IMR-90 (cell line): ENCODE data around the gene GTF2F2.

Source experiments
- MXI1 ChIP-seq: IDR thresholded peaks from 2 replicates; pipeline ENCODE4 v1.6.1; 2012; ENCODE audit warnings: low read depth, mild to moderate bottlenecking, low read length, moderate library complexity, borderline replicate concordance
- RFX5 ChIP-seq: IDR thresholded peaks from 2 replicates; pipeline ENCODE4 v1.8.0; 2012; ENCODE audit warnings: low read depth, mild to moderate bottlenecking, low read length, moderate library complexity
- TF ChIP-seq, protein P1 (sequence below): conservative IDR thresholded peaks from 2 replicates; pipeline ENCODE4 v1.5.1; 2012; ENCODE audit warnings: mild to moderate bottlenecking, low read depth, low read length, improper control_type of control experiment

DNA sequence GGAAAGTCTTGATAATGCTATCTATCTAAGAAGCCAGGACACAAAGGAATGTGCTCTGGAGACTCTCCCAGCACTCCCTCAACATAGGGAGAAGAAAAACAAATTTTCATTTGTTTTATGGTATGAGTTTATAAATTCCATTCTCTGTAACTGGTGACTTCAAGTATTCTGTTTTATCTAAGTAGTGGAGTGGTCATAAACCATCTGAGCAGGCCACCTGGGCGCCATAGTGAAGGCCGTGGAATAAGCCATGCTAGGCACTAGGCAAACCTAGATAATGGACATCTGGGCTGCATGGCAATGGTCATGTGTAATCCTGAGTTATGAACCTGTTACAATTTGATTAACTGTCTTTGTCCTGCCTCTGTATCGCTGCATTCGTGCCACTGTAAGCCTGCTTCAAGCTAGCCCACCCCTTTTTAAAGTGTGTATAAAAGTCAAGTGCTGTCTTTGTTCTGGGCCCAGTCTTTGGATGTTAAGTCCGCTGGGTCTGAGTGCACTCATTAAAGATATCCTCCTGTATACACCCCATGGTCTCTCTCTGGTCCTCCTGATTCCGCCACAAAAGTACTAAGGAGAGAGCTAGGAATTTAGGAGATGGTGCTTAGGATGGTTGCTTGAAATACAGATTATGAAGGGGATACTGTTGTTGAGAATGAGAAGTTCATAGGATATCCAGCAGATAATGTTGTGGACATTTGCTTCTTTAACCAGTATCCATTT, 13.2 kb downstream of the GTF2F2 start:
- TF ChIP-seq RFX5 (no peak), MXI1 (no peak)
- TF ChIP-seq, protein P1, sequence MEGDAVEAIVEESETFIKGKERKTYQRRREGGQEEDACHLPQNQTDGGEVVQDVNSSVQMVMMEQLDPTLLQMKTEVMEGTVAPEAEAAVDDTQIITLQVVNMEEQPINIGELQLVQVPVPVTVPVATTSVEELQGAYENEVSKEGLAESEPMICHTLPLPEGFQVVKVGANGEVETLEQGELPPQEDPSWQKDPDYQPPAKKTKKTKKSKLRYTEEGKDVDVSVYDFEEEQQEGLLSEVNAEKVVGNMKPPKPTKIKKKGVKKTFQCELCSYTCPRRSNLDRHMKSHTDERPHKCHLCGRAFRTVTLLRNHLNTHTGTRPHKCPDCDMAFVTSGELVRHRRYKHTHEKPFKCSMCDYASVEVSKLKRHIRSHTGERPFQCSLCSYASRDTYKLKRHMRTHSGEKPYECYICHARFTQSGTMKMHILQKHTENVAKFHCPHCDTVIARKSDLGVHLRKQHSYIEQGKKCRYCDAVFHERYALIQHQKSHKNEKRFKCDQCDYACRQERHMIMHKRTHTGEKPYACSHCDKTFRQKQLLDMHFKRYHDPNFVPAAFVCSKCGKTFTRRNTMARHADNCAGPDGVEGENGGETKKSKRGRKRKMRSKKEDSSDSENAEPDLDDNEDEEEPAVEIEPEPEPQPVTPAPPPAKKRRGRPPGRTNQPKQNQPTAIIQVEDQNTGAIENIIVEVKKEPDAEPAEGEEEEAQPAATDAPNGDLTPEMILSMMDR = no peak
